NCI-H2107 (cell line): ENCODE data around the gene MIXL1.
"Not testable (repeated sequence)": the region's sequence is repeated elsewhere in the genome, so short reads cannot be mapped to it uniquely, and the experiment has no call there.

Experiments
- DNase-seq: peaks from one replicate; lab custom pipeline; 2025; lab: John Stamatoyannopoulos, UW

Gene MIXL1

GRCh38 chr1:226215239-226215638 is 8.2 kb upstream of the MIXL1 start:
- no peak for DNase-seq

DNA sequence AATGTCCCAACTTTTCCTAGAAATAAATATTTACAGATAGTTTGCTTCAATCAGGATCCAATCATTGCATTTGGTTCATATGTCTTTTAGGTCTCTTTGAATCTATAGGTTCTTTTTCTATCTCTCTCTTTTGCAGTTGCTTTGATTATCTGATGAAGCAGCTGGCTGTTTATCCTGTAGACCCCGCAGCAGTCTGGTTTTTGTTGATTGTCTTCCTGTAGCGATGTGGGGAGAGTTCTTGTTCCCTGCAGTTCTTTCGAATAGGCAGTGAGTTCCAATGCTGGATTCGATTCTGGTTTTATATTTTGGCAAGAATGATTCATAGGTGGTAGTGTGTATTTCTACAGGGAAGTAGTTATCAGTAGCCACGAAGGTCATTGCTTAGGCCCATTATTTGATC is 7.4 kb upstream of the MIXL1 start:
- DNase-seq: no peak

DNA sequence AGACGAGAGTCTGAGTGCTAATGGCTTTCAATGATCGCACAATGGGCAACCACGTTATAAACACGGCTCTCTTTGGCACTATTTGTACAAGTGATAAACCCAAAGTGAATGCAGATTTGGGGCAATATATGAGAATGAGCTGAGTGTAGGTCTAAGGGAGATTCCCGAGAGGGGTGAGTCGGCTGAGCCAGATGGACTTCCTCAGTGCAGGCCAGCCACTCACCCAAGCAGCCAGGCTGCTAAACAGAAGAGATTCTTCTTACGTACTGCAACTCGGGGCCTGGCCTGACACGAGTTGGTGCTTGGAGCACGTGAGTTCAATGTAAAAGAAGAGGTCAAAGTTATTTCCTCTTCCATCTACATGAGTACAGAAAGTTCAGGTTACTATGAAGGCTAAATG is 6.2 kb upstream of the MIXL1 start:
- DNase-seq: no peak

DNA sequence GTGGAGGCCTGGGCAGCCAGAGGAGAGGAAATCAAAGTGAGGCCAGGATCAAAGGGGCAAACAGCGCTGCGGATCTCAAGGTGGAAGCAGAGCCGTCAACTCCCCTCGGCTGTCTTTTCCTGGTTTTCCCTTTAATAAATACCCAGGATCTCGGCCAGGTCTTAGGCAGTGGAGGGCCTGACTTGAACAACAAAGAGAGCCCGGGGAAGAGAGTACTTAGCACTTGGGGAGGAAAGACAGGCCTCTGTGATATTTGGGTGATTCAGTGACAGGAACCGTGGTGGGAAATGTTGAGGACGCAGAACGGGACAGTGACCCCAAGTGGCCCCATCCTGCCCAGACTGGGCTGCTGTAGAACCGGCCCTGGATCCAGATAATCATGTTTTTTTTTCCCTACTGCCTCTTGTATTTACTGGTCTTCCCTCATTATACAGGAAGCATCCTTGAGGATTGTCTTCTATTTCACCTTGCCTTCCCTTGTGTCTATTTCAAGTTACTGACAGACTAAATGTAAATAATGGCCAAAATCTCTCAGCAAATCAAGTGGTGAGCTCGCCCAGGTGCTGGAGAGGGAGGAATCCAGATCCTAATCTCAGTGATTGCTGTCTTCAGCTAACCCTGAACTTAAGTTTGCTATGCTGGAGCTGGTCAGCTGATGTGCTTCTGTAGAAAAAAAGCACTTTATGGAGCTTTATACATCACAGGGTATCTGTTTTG is 2.8 kb upstream of the MIXL1 start:
- DNase-seq: no peak

DNA sequence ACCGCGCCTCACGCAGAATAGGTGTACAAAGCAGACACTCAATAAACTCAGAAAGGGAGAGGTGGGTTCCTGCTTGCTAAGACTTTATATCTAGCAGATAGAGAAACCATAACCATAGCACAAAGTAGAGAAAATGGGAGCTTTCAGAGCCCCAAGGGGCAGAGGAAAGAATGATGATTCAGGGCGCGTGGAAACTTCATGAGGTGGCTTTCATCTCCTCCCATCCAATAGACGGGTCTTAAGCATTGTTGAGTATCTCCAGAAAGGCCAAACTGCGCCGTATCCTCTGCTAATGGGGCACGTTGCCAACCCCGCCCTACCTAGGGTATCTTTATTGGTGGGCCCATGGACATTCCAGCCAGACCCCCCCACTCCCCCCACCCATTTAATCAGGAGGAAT is 778 bp upstream of the MIXL1 start:
- DNase-seq: no peak

- DNase-seq: no peak
Observed at GRCh38 chr1:226223786-226224244, 351 bp downstream of the MIXL1 start.

DNA sequence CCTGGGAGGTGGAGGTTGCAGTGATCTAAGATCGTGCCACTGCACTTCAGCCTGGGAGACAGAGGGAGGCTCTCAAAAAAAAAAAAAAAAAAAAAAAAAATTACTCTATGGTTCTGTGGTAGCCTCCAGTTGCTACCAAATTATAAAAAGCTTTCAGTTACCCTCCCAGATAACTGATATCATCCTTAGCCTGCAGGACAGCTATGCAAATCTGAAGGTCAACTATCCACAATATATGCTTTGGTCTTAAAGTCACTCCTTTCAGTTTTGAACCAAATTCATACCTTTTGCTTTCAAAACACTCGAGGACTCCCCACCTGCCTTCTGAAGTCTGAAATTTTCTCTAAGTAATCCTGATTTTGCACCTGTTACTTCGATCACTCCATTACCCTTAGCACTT is 3.1 kb downstream of the MIXL1 start:
- no peak for DNase-seq

GRCh38 chr1:226233293-226233692 is 9.8 kb downstream of the MIXL1 start:
- DNase-seq: no peak

DNA sequence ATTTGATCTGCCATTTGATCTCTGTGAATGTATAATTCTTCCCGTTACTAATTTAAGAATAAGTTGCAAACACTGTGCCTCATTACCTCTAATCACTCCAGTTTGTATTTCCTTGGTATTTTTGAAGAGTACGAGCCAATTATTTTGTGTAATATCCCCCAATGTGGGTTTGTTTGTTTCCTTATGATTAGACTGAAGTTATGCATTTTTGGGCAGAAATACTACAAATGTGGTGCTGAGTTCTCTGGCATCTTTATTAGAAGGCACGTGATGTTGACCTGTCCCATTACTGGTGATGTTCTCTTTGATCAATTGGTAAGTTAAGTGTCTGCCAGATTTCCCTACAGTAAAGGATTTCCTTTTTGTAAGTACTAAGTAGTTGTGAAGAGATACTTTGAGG is 10.3 kb downstream of the MIXL1 start:
- DNase-seq: no peak

DNA sequence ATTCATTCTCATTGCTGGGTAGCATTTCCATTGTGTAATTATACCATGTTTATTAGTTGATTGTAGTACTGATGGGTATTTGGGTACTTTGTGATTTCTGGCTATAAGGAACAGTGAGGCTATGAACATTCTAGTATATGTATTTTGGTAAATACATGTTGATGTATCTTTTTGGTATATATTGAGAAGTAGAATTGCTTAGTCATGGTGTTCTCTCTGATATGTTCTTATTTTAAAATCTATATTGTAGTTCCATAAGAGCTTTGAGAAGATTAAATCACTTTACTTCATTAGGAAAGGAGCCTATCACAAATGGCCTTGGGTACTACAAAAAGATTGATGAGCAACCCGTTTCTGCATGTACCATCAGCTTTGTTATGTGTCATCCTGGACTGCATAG is 13.4 kb downstream of the MIXL1 start:
- DNase-seq: no peak

GRCh38 chr1:226239421-226239820 is 16.0 kb downstream of the MIXL1 start:
- DNase-seq: no peak

DNA sequence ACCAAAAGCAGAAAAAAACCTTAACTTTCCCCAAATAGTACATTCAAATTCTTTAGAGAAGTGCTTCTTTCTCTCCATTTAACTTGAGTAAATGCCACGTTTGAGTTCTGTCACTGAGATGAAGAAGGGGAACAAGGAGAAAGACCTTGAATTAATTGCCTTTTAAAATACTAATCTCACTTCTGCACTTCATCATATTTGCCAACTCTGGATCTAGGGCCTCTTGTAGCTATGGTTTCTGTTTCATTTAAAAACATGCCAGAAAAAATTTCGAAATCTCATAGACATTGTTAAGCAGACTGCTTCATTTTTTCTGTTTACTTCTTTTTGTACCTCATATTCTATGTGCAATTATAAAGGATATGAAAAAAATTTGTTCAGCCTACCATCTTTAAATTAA is 24.6 kb downstream of the MIXL1 start:
- no peak for DNase-seq

GRCh38 chr1:226248796-226249195 is 25.3 kb downstream of the MIXL1 start:
- no peak for DNase-seq

GRCh38 chr1:226250511-226250910 is 27.0 kb downstream of the MIXL1 start:
- no peak for DNase-seq

DNA sequence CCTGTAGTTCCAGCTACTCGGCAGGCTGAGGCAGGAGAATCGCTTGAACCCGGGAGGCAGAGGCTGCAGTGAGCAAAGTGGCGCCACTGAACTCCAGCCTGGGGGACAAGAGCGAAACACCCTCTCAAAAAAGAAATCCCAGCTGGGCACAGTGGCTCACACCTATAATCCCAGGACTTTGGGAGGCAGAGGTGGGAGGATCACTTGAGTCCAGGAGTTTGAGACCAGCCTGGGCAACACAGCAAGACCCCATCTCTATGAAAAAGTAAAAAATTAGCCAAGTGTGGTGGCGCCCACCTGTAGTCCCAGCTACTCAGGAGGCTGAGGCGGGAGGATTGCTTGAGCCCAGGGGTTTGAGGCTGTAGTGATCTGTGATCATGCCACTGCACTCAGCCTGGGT is 29.4 kb downstream of the MIXL1 start:
- DNase-seq: not testable (repeated sequence)

DNA sequence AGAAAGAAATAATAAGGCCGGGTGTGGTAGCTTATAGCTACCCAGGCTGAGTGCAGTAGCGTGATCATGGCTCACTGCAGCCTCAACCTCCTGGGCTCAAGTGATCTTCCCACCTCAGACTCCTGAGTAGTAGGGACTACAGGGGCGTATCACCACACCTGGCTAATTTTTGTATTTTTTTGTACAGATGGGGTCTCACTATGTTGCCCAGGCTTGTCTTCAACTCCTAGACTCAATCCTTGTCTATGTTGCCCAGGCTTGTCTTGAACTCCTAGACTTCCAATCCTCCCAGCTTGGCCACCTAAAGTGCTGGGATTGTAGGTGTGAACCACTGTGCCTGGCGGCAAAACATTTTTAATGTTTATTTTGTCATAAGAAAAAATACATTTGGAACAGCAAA is 30.5 kb downstream of the MIXL1 start:
- DNase-seq: no peak

GRCh38 chr1:226255380-226255779 is 31.9 kb downstream of the MIXL1 start:
- DNase-seq: no peak

GRCh38 chr1:226261818-226262217 is 38.4 kb downstream of the MIXL1 start:
- DNase-seq: no peak

- no peak for DNase-seq
Observed at GRCh38 chr1:226268421-226269124, 45.1 kb downstream of the MIXL1 start.

GRCh38 chr1:226272233-226272902 is 48.9 kb downstream of the MIXL1 start:
- DNase-seq: not testable (repeated sequence)

DNA sequence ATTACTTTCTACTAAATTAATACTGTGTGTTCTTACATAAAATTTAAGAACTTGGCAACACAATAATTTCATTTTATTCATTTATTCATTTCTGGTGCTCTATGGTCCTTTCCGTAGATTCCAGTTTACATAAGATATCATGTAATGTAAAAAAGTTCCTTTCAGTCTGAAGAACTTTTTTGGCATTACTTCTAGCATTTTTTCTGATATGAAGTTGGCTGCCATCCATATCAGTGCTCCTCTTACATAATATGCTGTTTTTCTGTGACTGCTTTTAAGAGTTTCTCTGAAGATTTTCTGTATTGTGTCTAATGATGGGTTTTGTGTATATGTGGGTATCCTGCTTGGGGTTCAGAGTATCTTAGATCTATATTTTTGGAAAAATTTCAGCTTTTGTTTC is 50.7 kb downstream of the MIXL1 start:
- no peak for DNase-seq

- DNase-seq: no peak
Observed at GRCh38 chr1:226276077-226276682, 52.7 kb downstream of the MIXL1 start.
